Neural progenitor cell (in vitro differentiated cells): Measurements from ENCODE around the gene GTPBP2. TPM values are rescaled to one million over a fixed set of nuclear protein-coding genes. Genes with fewer than 3 reads are reported as not detected.

Experiments used
- DNase-seq: peaks from one replicate; pipeline ENCODE4 v3.0.0-alpha.2; 2016; ENCODE audit warnings: low spot score
- H2AFZ ChIP-seq: fragments of 200-600 bp; sonication (generic); replicated peaks from 2 replicates; pipeline ENCODE4 v1.6.1; 2016; ENCODE audit warnings: antibody characterized with exemption
- H3F3A ChIP-seq: fragments of 200-600 bp; sonication (generic); 2 replicates; pipeline ENCODE4 v1.6.1; 2016; ENCODE audit warnings: antibody characterized with exemption, low read depth
- H3K27ac ChIP-seq: fragments of 200-600 bp; sonication (generic); 2 replicates; pipeline ENCODE4 v1.5.1; 2016; ENCODE audit warnings: mild to moderate bottlenecking
- H3K27me3 ChIP-seq: fragments of 200-600 bp; sonication (generic); 2 replicates; pipeline ENCODE4 v1.6.1; 2016; ENCODE audit warnings: mild to moderate bottlenecking, moderate library complexity
- H3K36me3 ChIP-seq: fragments of 200-600 bp; sonication (generic); 2 replicates; pipeline ENCODE4 v1.5.1; 2016
- H3K4me1 ChIP-seq: fragments of 200-600 bp; sonication (generic); 2 replicates; pipeline ENCODE4 v1.6.1; 2016; ENCODE audit warnings: mixed run types
- H3K4me2 ChIP-seq: fragments of 200-600 bp; sonication (generic); 2 replicates; pipeline ENCODE4 v1.6.1; 2016
- H3K4me3 ChIP-seq: fragments of 200-600 bp; sonication (generic); 2 replicates; pipeline ENCODE4 v1.5.1; 2016
- H3K79me2 ChIP-seq: fragments of 200-600 bp; sonication (generic); 2 replicates; pipeline ENCODE4 v1.6.1; 2016; ENCODE audit warnings: low read depth
- H3K9ac ChIP-seq: fragments of 200-600 bp; sonication (generic); 2 replicates; pipeline ENCODE4 v1.6.1; 2016
- H3K9me3 ChIP-seq: fragments of 200-600 bp; sonication (generic); 2 replicates; pipeline ENCODE4 v1.5.1; 2016; ENCODE audit warnings: low read depth
- H4K20me1 ChIP-seq: fragments of 200-600 bp; sonication (generic); 2 replicates; pipeline ENCODE4 v1.6.1; 2016; ENCODE audit warnings: low read depth
- H3K27ac Mint-ChIP-seq: 3 replicates; pipeline ENCODE4 v1.8.0; 2021; ENCODE audit warnings: mixed read lengths
- H3K27me3 Mint-ChIP-seq: 2 replicates; pipeline ENCODE4 v1.8.0; 2022; ENCODE audit warnings: low read depth, mild to moderate bottlenecking, inconsistent platforms, moderate library complexity, mixed read lengths; ENCODE audit not compliant: insufficient read depth
- H3K36me3 Mint-ChIP-seq: 3 replicates; pipeline ENCODE4 v1.8.0; 2021; ENCODE audit warnings: mixed read lengths
- H3K4me1 Mint-ChIP-seq: 3 replicates; pipeline ENCODE4 v1.8.0; 2021; ENCODE audit warnings: mixed read lengths
- H3K4me3 Mint-ChIP-seq: 3 replicates; pipeline ENCODE4 v1.8.0; 2021; ENCODE audit warnings: mild to moderate bottlenecking, moderate library complexity, mixed read lengths
- H3K9me3 Mint-ChIP-seq: 3 replicates; pipeline ENCODE4 v1.8.0; 2020; ENCODE audit warnings: mixed read lengths
- CTCF ChIP-seq: fragments of 200-600 bp; sonication (generic); IDR thresholded peaks from 2 replicates; pipeline ENCODE4 v1.5.1; 2017; ENCODE audit warnings: antibody characterized with exemption, mild to moderate bottlenecking
- EZH2 ChIP-seq: fragments of 200-600 bp; sonication (generic); IDR thresholded peaks from 2 replicates; pipeline ENCODE4 v1.6.1; 2017; ENCODE audit warnings: antibody characterized with exemption, mild to moderate bottlenecking, moderate library complexity
- EZH2phosphoT487 ChIP-seq: fragments of 200-600 bp; sonication (generic); IDR thresholded peaks from 2 replicates; pipeline ENCODE4 v1.6.1; 2017; ENCODE audit warnings: antibody characterized with exemption
- total RNA-seq: library from RNA; depleted of rRNA; stranded (reverse); fragments of >200 nt; gene quantifications from 2 replicates; pipeline ENCODE4 v1.2.3, GENCODE V29; 2015; ENCODE audit warnings: low replicate concordance

Gene GTPBP2
- total RNA-seq, 1 donor from 2014 or later = 45.5 TPM

DNA sequence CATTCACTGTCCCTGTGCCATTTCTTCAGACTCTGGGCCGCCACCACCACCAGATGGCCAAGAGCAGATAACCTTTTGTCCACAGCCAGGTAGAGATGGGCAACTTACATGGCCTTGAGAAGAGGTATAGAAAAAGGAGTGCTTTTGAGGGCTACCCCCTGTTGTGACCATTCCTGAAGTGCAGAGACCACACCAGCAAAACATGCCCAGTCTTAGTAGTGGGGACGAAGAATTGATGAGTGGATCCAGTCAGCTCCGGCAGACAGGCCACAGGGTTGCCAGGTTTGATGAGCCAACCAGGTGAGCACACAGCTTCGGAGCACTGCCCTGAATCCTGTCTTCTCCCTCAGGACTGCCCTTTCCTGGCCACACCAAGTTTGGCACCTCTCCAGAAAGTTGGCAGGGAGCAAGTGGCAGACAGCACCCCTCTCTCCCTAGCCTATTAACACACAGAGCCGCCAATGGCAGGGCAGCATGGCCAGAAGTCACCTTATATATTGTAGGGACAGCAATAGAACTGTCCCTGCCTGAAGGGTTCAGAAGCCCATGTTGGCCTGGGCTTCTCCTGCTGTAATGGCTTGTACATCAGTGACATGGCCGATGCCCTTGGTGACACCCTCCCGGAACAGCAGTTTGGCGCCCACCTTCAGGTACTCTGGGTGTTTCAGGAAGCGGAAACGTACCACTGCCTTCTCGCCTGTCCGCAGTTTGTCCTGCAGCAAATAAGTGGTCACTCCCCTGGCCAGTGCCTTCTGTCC, 7.8 kb downstream of the GTPBP2 start:
- H3K36me3 ChIP-seq = no peaks in the 10 kb centered on the region
- no peaks in the 10 kb centered on the region for H4K20me1 ChIP-seq
- peaks cover 37% of the 10 kb centered on the region for H3K36me3 Mint-ChIP-seq
- no peaks in the 10 kb centered on the region for H3K9me3 Mint-ChIP-seq
- TF ChIP-seq EZH2phosphoT487 (no peak), EZH2 (no peak), CTCF (no peak)
- no peak overlapping the region for H2AFZ ChIP-seq
- H3K4me1 ChIP-seq = no peaks in the 10 kb centered on the region
- H3K9ac ChIP-seq = no peak overlapping the region
- no peak for DNase-seq
- peaks cover 16% of the 10 kb centered on the region for H3F3A ChIP-seq
- no peaks in the 10 kb centered on the region for H3K9me3 ChIP-seq
- H3K79me2 ChIP-seq = no peaks in the 10 kb centered on the region
- H3K4me1 Mint-ChIP-seq = no peaks in the 10 kb centered on the region
- no peak overlapping the region for H3K4me3 Mint-ChIP-seq
- H3K27me3 Mint-ChIP-seq = no peaks in the 10 kb centered on the region
- no peak overlapping the region for H3K4me2 ChIP-seq
- H3K27ac ChIP-seq = no peak overlapping the region
- H3K4me3 ChIP-seq = no peak overlapping the region
- peak overlapping the region; percentile 17 for H3K27ac Mint-ChIP-seq
- H3K27me3 ChIP-seq = no peaks in the 10 kb centered on the region

DNA sequence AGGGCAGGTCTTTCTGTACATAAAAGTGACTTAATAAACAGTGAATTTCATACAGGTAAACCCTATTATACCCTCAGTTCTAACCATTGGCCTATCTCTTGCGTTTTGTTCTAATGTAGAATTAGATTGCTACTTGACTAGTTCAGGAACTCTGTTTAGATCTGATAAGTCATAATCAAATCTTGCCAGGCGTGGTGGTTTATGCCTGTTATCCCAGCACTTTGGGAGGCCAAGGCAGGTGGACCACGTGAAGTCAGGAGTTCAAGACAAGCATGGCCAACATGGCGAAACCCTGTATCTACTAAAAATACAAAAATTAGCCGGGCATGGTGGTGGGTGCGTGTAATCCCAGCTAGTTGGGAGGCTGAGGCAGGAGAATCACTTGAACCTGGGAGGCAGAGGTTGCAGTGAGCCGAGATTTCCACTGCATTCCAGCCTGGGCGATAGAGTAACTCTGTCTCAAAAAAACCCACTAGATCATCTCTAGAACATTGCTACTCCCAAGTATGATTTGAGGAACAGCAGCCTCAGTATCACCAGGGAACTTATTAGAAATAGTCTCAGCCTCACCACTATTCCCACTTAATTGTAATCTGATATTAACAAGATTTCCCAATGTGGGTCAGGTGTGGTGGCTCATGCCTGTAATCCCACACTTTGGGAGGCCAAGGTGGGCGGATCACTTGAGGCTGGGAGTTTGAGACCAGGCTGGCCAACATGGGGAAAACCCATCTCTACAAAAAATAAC, 12.2 kb downstream of the GTPBP2 start:
- no peak for TF ChIP-seq EZH2phosphoT487
- no peak for TF ChIP-seq EZH2
- no peak for TF ChIP-seq CTCF
- Mint-ChIP-seq H3K27ac (no peak overlapping the region), H3K9me3 (no peaks in the 10 kb centered on the region)

GRCh38 chr6:43614396-43614730, 14.7 kb downstream of the GTPBP2 start:
- no peaks in the 10 kb centered on the region for H3K27me3 ChIP-seq

More for the DNA sequence above, 12.2 kb downstream of the GTPBP2 start:
- Histone ChIP-seq H2AFZ (no peak overlapping the region), H3K4me1 (no peaks in the 10 kb centered on the region), H3K27me3 (no peaks in the 10 kb centered on the region), H3K9me3 (no peaks in the 10 kb centered on the region), H3K4me2 (no peak overlapping the region), H3K79me2 (no peaks in the 10 kb centered on the region), H3K4me3 (no peak overlapping the region), H3K36me3 (no peaks in the 10 kb centered on the region), H3F3A (peaks cover 16% of the 10 kb centered on the region), H3K27ac (no peak overlapping the region), H3K9ac (no peak overlapping the region), H4K20me1 (no peaks in the 10 kb centered on the region)
- no peak for DNase-seq
- no peaks in the 10 kb centered on the region for H3K27me3 Mint-ChIP-seq
- H3K4me1 Mint-ChIP-seq = no peaks in the 10 kb centered on the region
- peaks cover 17% of the 10 kb centered on the region for H3K36me3 Mint-ChIP-seq
- no peak overlapping the region for H3K4me3 Mint-ChIP-seq

More at GRCh38 chr6:43614396-43614730, 14.7 kb downstream of the GTPBP2 start:
- Mint-ChIP-seq H3K36me3 (peaks cover 8% of the 10 kb centered on the region), H3K27me3 (no peaks in the 10 kb centered on the region), H3K4me1 (no peaks in the 10 kb centered on the region), H3K4me3 (no peak overlapping the region), H3K9me3 (no peaks in the 10 kb centered on the region), H3K27ac (no peak overlapping the region)
- Histone ChIP-seq H3K36me3 (no peaks in the 10 kb centered on the region), H3F3A (peaks cover 8% of the 10 kb centered on the region), H4K20me1 (no peaks in the 10 kb centered on the region), H3K79me2 (no peaks in the 10 kb centered on the region), H3K4me1 (no peaks in the 10 kb centered on the region), H3K27ac (no peak overlapping the region), H3K4me3 (no peak overlapping the region), H3K9ac (no peak overlapping the region), H2AFZ (no peak overlapping the region), H3K4me2 (no peak overlapping the region), H3K9me3 (no peaks in the 10 kb centered on the region)
- no peak for DNase-seq
- TF ChIP-seq CTCF (no peak), EZH2phosphoT487 (no peak), EZH2 (no peak)
